B cell (primary cell): ENCODE results near the gene FAM163A. TPM values are rescaled to one million over a fixed set of nuclear protein-coding genes. Genes with fewer than 3 reads are reported as not detected.

Experiments used
- ATAC-seq: fragments of 200-7000 bp; cut with Tn5 transposase; one replicate; pipeline ENCODE4 v1.10.0; 2021; ENCODE audit warnings: low read depth, mild to moderate bottlenecking, moderate number of reproducible peaks, moderate library complexity
- CTCF ChIA-PET: fragments of 350-600 bp; sonication (Branson Sonifier 250); formaldehyde crosslinking; loops from one replicate; lab custom pipeline; 2021; ENCODE audit warnings: antibody characterized with exemption, inconsistent platforms; lab: Charles Lee
- POLR2A ChIA-PET: fragments of 350-600 bp; sonication (Branson Sonifier 250); formaldehyde crosslinking; loops from one replicate; lab custom pipeline; 2021; ENCODE audit warnings: antibody characterized with exemption; lab: Charles Lee
- DNase-seq: peaks from one replicate; pipeline ENCODE4 v3.0.0; 2013
- H2AFZ ChIP-seq: 2 replicates; pipeline ENCODE4 v1.6.1; 2012; ENCODE audit warnings: mild to moderate bottlenecking, low read depth, low read length; ENCODE audit not compliant: insufficient read depth, poor library complexity, severe bottlenecking
- H3K27ac ChIP-seq, 2 donors: 1 replicate in 1 of 2; 2 replicates in 1 of 2; pipeline ENCODE4 v1.5.1; 2012 to 2013; ENCODE audit warnings: low read length in 2 of 2, mild to moderate bottlenecking in 2 of 2, moderate library complexity in 1 of 2
- H3K27me3 ChIP-seq, 4 experiments: fragments of 200-600 bp in 1 of 4; sonication (generic) in 1 of 4; replicated peaks in 1 of 4; 1 replicate in 2 of 4; 2 replicates in 2 of 4; pipeline versions ENCODE4 v1.6.1 to v1.7.0; 2013 to 2016; ENCODE audit warnings: low read length in 3 of 4, mild to moderate bottlenecking in 2 of 4, mixed read lengths in 1 of 4, moderate library complexity in 1 of 4; ENCODE audit not compliant: insufficient read depth in 4 of 4, control insufficient read depth in 3 of 4; ENCODE audit errors: control extremely low read depth in 1 of 4
- H3K36me3 ChIP-seq, 2 experiments: replicated peaks in 1 of 2; 1 replicate in 1 of 2; 2 replicates in 1 of 2; pipeline versions ENCODE4 v1.6.1 to v1.7.1; 2013; ENCODE audit warnings: low read length in 1 of 2; ENCODE audit not compliant: insufficient read depth in 2 of 2, control insufficient read depth in 1 of 2; ENCODE audit errors: control extremely low read depth in 1 of 2, extremely low read depth in 1 of 2
- H3K4me1 ChIP-seq, 2 donors: fragments of 200-600 bp in 1 of 2; sonication (generic) in 1 of 2; 1 replicate in 1 of 2; 2 replicates in 1 of 2; pipeline versions ENCODE4 v1.5.1 to v1.6.1; 2013 to 2017; ENCODE audit warnings: low read length in 2 of 2; ENCODE audit not compliant: control insufficient read depth in 2 of 2, insufficient read depth in 2 of 2
- H3K4me2 ChIP-seq: replicated peaks from 2 replicates; pipeline ENCODE3; 2012; ENCODE audit warnings: mild to moderate bottlenecking, low read depth, low read length; ENCODE audit not compliant: poor library complexity, severe bottlenecking
- H3K4me3 ChIP-seq, 5 experiments: fragments of 200-600 bp in 1 of 5; sonication (generic) in 1 of 5; 1 replicate in 3 of 5; 2 replicates in 2 of 5; pipeline versions ENCODE4 v1.5.1 to v1.7.0; 2011 to 2016; ENCODE audit warnings: low read length in 4 of 5, mild to moderate bottlenecking in 4 of 5, low read depth in 2 of 5, control low read depth in 1 of 5, moderate library complexity in 1 of 5; ENCODE audit not compliant: insufficient read depth in 1 of 5; ENCODE audit errors: control extremely low read depth in 1 of 5, extremely low read depth in 1 of 5
- H3K79me2 ChIP-seq: fragments of 200-600 bp; sonication (generic); one replicate; pipeline ENCODE4 v1.6.0; 2016; ENCODE audit warnings: low read length; ENCODE audit not compliant: control insufficient read depth, insufficient read depth
- H3K9ac ChIP-seq: fragments of 200-600 bp; sonication (generic); 2 replicates; pipeline ENCODE4 v1.6.1; 2017; ENCODE audit warnings: mild to moderate bottlenecking, low read length, moderate library complexity
- H3K9me3 ChIP-seq, 3 donors: one replicate each; pipeline versions ENCODE4 v1.6.1 to v1.7.1; 2013; ENCODE audit warnings: low read length in 2 of 3; ENCODE audit not compliant: control insufficient read depth in 2 of 3, insufficient read depth in 1 of 3; ENCODE audit errors: control extremely low read depth in 1 of 3
- H4K20me1 ChIP-seq: 2 replicates; pipeline ENCODE4 v1.6.0; 2012; ENCODE audit warnings: mild to moderate bottlenecking, low read length; ENCODE audit not compliant: insufficient read depth, control insufficient read depth, poor library complexity, severe bottlenecking
- H3K27ac Mint-ChIP-seq: one replicate; pipeline ENCODE4 v1.8.0; 2021; ENCODE audit warnings: mixed read lengths
- H3K27me3 Mint-ChIP-seq: one replicate; pipeline ENCODE4 v1.8.0; 2021; ENCODE audit warnings: mixed read lengths
- H3K4me1 Mint-ChIP-seq: one replicate; pipeline ENCODE4 v1.8.0; 2021; ENCODE audit warnings: mixed read lengths
- H3K4me3 Mint-ChIP-seq: one replicate; pipeline ENCODE4 v1.8.0; 2021; ENCODE audit warnings: mixed read lengths
- H3K9me3 Mint-ChIP-seq: one replicate; pipeline ENCODE4 v1.8.0; 2022; ENCODE audit warnings: mixed read lengths; ENCODE audit not compliant: insufficient read depth
- CTCF ChIP-seq: fragments of 200-600 bp; IDR thresholded peaks from one replicate; pipeline ENCODE4 v1.8.0; 2022; ENCODE audit warnings: antibody characterized with exemption, mild to moderate bottlenecking
- EZH2 ChIP-seq: IDR thresholded peaks from 2 replicates; pipeline ENCODE4 v1.6.1; 2012; ENCODE audit warnings: borderline replicate concordance, low read depth, mild to moderate bottlenecking, moderate library complexity, low read length; ENCODE audit not compliant: insufficient read depth, poor library complexity, severe bottlenecking
- WGBS: methylation state at CpG from one replicate; pipeline ENCODE4 v1.1.5; 2013; ENCODE audit warnings: missing lambda C conversion rate; ENCODE audit not compliant: insufficient coverage; 5-methylcytosine and 5-hydroxymethylcytosine counted together
- intact Hi-C: fragments of 100-400 bp; cut with micrococcal nuclease; formaldehyde crosslinking; loops from one replicate; pipeline ENCODE4 v1.10.0; 2022
- polyA plus RNA-seq: library from polyadenylated mRNA; depleted of rRNA; stranded (reverse); fragments of >200 nt; gene quantifications from 2 replicates; pipeline ENCODE4 v1.2.3, GENCODE V29; 2012
- total RNA-seq, 2 donors: library from RNA; stranded (reverse); fragments of 120-200 nt in 1 of 2; gene quantifications; 1 replicate in 1 of 2; 2 replicates in 1 of 2; pipeline versions ENCODE4 v1.2.3 to v1.2.4, GENCODE V29; 2013 to 2022

FAM163A gene
- total and polyA plus RNA-seq, 2 donors (not counting 1 experiment from before 2014, with no cell fraction given), result not detected

DNA sequence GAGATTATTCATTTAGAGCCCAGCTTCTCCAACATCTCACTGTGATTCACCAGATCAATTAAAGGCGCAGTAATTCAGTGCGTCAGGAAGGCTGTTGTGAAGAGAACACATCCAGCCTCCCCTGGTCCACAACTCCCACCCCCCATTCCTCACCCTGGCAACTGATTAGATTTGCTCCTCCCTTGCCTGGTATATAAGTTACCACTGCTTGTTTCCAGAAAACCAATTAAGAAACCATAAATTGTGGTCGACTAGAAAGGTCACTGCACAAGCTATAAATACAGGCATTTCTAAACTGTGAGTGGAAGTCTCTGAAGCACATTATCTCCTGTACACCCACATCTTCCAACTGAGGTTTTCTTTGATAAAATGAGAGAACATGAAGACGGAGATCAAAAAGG is 41.9 kb downstream of the FAM163A start:
- no peak overlapping the region for H3K4me3 Mint-ChIP-seq
- Histone ChIP-seq H3K9ac (no peak overlapping the region), H4K20me1 (no peaks in the 10 kb centered on the region), H3K79me2 (no peaks in the 10 kb centered on the region), H3K4me1 (no peaks in the 10 kb centered on the region), H3K9me3 (peaks cover 0 to 3% (median 0%) of the 10 kb centered on the region in 3 donors), H3K4me3 (no peak overlapping the region), H3K27me3 (peaks cover 0 to 2% (median 0%) of the 10 kb centered on the region in 4 experiments), H2AFZ (no peak overlapping the region), H3K36me3 (no peaks in the 10 kb centered on the region), H3K4me2 (no peak overlapping the region), H3K27ac (no peak overlapping the region)
- 94% methylated on average over 2 of the region's 4 CpGs for WGBS
- peaks cover 14% of the 10 kb centered on the region for H3K27me3 Mint-ChIP-seq
- ChIA-PET CTCF (interaction anchor here (0.8 kb wide), 1 partner anchor 26 kb away, joined by 3 read pairs; no protein-coding TSS in a partner anchor), POLR2A (no interaction called here)
- TF ChIP-seq CTCF (no peak), EZH2 (no peak)
- no peak overlapping the region for H3K27ac Mint-ChIP-seq
- intact Hi-C loops, result no loop called here
- DNase-seq (no peak), ATAC-seq (no peak)
- H3K9me3 Mint-ChIP-seq, result no peaks in the 10 kb centered on the region
- H3K4me1 Mint-ChIP-seq, result no peaks in the 10 kb centered on the region

GRCh38 chr1:179785728-179786127 is 42.6 kb downstream of the FAM163A start:
- POLR2A ChIA-PET, result no interaction called here
- CTCF ChIA-PET, result no interaction called here
- H3K4me3 Mint-ChIP-seq, result no peak overlapping the region

More at GRCh38 chr1:179785728-179786127, 42.6 kb downstream of the FAM163A start:
- peaks cover 14% of the 10 kb centered on the region for H3K27me3 Mint-ChIP-seq
- ATAC-seq, result no peak
- peaks cover 0 to 2% (median 0%) of the 10 kb centered on the region in 4 experiments for H3K27me3 ChIP-seq
- TF ChIP-seq EZH2, result no peak
- TF ChIP-seq CTCF, result no peak
- H3K4me2 ChIP-seq, result no peak overlapping the region
- no CpG with 5 or more reads among the region's 2 CpGs for WGBS
- H3K36me3 ChIP-seq, result no peaks in the 10 kb centered on the region
- intact Hi-C loops, result no loop called here
- no peaks in the 10 kb centered on the region for H4K20me1 ChIP-seq
- H3K9ac ChIP-seq, result no peak overlapping the region
- DNase-seq, result no peak
- H3K4me1 ChIP-seq, result no peaks in the 10 kb centered on the region
- H3K27ac Mint-ChIP-seq, result no peak overlapping the region
- H3K79me2 ChIP-seq, result no peaks in the 10 kb centered on the region
- H3K4me3 ChIP-seq, result no peak overlapping the region
- no peak overlapping the region for H2AFZ ChIP-seq
- H3K27ac ChIP-seq, result no peak overlapping the region
- no peaks in the 10 kb centered on the region for H3K4me1 Mint-ChIP-seq
- H3K9me3 ChIP-seq, result peaks cover 0 to 3% (median 0%) of the 10 kb centered on the region in 3 donors
- H3K9me3 Mint-ChIP-seq, result no peaks in the 10 kb centered on the region
